ENCODE measurements around the gene GATAD2A.
"Not testable (repeated sequence)": the region's sequence is repeated elsewhere in the genome, so short reads cannot be mapped to it uniquely, and the experiment has no call there.

The GATAD2A gene

GRCh38 chr19:19446655-19447437 is 41.4 kb downstream of the GATAD2A start:
- H3K4me3 ChIP-seq (replicated peaks in 1 of 2; ENCODE audit: low read depth in 2 of 2, low read length in 2 of 2), result no peak overlapping the region
- DNase-seq (ENCODE audit: low read depth in 2 of 2), result no peak
- TF ChIP-seq, protein P1, sequence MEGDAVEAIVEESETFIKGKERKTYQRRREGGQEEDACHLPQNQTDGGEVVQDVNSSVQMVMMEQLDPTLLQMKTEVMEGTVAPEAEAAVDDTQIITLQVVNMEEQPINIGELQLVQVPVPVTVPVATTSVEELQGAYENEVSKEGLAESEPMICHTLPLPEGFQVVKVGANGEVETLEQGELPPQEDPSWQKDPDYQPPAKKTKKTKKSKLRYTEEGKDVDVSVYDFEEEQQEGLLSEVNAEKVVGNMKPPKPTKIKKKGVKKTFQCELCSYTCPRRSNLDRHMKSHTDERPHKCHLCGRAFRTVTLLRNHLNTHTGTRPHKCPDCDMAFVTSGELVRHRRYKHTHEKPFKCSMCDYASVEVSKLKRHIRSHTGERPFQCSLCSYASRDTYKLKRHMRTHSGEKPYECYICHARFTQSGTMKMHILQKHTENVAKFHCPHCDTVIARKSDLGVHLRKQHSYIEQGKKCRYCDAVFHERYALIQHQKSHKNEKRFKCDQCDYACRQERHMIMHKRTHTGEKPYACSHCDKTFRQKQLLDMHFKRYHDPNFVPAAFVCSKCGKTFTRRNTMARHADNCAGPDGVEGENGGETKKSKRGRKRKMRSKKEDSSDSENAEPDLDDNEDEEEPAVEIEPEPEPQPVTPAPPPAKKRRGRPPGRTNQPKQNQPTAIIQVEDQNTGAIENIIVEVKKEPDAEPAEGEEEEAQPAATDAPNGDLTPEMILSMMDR (IDR thresholded peaks at IDR 0.05; ENCODE audit: low read depth, low read length), result no peak

DNA sequence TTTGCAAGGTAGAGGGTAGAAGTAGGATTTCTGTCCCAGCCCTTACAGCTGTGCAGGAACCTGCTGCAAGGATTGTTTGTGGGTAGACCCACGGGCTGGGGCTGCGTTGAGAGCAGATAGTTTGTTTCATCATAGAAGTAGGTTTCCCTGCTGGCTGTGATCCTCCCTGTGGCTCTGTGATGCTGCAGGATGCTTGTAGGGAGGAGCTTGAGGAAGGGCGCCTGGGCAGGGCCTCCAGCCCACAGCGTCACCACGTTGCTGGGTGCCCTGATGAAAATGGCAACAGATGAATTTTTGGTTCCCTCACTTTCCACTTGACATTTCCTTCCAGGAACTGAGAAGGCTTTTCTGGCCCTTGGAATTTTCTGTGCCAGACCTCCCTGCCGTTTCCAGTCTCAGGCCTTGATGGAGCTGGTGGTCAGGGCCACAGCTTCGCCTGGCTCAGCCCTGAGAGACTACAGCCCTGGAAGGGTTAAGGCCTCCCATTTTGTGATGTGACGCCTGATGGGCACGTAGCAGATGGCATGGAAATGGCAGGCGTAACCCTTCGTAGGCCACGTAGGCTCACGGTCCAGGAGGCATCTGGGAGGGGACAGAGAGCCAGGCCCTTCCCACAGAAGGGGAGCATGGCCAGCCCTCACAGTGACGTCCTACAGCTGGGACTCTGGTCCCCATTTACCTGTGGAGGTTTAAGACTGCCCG is 42.2 kb downstream of the GATAD2A start:
- DNase-seq (ENCODE audit: low read depth in 2 of 2), result no peak
- TF ChIP-seq, protein P1 (IDR thresholded peaks at IDR 0.05; ENCODE audit: low read depth, low read length), result no peak
- no peak overlapping the region for H3K4me3 ChIP-seq (replicated peaks in 1 of 2; ENCODE audit: low read depth in 2 of 2, low read length in 2 of 2)

DNA sequence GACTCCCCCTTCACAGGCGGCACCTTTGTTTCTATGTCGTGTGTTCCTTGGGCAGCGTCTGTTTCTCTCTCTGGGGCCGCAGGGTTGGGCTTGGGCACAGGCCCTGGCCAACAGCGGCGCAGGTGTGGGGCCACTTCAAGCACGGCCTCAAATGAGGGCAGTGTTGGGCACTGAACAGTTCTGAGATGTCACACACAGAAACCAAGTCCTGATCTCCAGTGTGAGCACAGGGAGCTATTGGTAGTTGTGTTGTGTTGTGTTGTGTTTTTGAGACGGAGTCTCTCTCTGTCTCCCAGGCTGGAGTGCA is 42.7 kb downstream of the GATAD2A start:
- H3K4me3 ChIP-seq (replicated peaks in 1 of 2; ENCODE audit: low read depth in 2 of 2, low read length in 2 of 2), result no peak overlapping the region
- TF ChIP-seq, protein P1 (IDR thresholded peaks at IDR 0.05; ENCODE audit: low read depth, low read length), result no peak
- DNase-seq (ENCODE audit: low read depth in 2 of 2), result no peak

DNA sequence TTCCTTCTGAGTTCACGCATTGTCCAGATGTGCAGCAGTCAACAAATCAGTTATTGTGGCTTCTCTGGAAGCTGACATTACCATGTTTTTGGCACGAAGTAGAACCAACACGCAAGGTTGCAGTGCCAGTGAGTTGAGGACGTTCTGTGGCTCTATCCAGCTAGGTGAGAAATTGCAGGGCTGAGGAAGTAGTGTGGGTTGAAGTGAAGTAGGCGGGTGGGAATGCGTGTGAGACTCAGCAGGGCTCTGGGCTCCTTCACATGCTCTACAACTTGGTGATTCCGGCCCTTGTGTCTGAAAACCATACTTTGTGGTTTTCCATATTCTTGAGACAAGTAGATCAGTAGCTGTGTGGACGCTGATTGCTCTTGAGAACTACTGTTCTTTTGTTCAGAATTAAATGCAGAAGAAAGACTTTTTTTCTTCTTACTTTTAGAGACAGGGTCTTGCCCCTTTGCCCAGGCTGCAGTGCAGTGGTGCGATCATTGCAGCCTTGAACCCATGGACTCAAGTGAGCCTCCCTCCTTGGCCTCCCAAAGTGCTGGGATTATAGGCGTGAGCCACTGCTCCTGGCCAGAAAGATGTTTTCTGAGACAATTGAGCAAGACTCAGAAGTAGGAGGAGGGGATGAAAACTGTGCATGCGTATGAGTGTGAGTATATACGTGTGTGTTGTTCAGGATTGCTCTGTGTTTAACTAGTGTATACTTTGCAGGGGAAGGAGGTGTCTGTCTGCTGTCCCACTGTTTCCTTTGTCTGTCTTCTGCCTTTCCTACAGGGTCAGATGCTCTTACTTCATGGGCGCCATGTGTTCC is 46.2 kb downstream of the GATAD2A start:
- H3K4me3 ChIP-seq (replicated peaks in 1 of 2; ENCODE audit: low read depth in 2 of 2, low read length in 2 of 2), result no peak overlapping the region
- TF ChIP-seq, protein P1 (IDR thresholded peaks at IDR 0.05; ENCODE audit: low read depth, low read length), result no peak
- no peak for DNase-seq (ENCODE audit: low read depth in 2 of 2)

DNA sequence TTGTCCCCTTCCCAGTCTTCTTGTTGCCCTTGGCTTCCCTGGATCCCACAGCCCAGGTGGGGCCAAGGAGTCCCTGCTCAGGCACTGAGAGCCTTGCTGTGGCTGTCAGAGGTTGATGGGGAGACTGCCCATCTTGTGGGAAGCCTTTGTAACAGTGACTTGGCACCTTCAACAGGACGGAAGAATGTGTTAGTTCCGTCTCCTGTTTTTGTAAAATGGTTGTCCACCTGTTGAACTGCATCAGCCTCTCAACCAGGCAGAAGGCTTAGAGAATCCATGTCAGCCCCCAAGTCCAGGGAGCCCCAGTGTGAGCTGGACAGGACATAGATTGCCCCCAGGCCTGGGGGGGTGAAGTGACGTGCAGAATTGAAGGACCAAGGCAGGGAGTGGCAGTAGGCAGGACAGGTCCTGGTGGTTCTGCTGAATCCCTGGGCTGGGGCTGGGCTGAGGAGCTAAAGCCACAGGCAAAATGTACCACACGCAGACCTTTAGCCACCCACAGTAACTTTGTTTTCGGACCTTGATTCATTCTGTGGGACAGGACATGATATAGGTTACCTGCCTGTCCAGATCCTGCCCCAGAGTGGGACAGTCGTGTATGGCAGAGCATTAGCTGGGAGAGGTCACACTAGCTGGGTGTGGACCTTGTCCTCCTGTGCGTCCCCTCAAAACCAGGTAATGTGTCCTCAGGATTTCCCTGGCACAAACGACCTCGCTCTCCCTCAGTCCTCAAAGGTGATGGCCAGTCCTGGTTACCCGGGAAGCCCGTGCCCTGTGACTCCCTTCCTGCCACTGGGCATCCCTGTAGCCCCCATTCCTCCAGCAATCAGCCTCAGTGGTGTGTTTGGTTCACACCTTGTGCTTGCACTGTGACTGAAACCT is 47.0 kb downstream of the GATAD2A start:
- TF ChIP-seq, protein P1 (IDR thresholded peaks at IDR 0.05; ENCODE audit: low read depth, low read length), result no peak
- no peak for DNase-seq (ENCODE audit: low read depth in 2 of 2)
- H3K4me3 ChIP-seq (replicated peaks in 1 of 2; ENCODE audit: low read depth in 2 of 2, low read length in 2 of 2), result no peak overlapping the region

DNA sequence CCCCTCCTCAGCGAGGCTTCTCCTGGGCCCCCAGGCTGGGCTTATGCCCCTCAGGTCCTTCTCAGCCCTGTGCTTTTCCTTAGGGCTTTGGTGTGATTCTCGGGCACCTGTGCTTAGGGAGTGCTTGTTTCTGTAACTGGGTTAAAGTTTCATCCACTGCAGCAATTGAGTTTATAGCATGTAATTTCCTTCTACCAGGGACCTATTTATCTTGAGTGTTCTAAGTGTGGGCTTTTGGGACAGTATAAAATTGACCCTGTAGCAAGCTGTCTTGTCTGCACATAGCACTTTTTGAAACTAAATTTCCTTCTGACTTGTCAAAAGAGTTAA is 47.6 kb downstream of the GATAD2A start:
- no peak overlapping the region for H3K4me3 ChIP-seq (replicated peaks in 1 of 2; ENCODE audit: low read depth in 2 of 2, low read length in 2 of 2)
- DNase-seq (ENCODE audit: low read depth in 2 of 2), result no peak
- TF ChIP-seq, protein P1 (IDR thresholded peaks at IDR 0.05; ENCODE audit: low read depth, low read length), result no peak

DNA sequence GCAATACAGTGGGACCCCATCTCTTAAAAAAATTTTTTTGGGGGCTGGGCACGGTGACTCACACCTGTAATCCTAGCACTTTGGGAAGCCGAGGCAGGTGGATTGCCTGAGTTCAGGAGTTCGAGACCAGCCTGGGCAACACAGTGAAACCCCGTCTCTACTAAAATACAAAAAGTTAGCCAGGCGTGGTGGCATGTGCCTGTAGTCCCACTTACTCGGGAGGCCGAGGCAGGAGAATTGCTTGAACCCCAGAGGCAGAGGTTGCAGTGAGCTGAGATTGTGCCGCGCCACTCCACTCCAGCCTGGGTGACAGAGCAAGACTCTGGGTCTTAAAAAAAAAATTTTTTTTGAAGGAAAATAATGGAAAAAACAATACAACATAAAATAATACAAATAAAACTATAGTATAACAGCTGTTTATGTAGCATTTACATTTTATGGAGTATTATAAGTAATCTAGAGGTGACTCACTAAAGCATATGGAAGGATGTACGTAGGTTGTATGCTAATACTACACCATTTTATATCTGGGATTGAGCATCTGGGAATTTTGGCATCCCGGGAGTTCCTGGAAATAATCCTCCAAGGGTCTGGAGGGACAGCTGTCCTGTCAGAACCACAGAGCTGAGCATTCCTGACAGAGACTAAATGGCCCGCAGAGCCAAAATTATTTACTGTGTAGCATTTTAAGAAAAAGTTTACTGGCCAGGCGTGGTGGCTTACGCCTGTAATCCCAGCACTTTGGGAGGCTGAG is 49.9 kb downstream of the GATAD2A start:
- DNase-seq (ENCODE audit: low read depth in 2 of 2); H3K4me3 ChIP-seq (replicated peaks in 1 of 2; ENCODE audit: low read depth in 2 of 2, low read length in 2 of 2): not testable (repeated sequence)

All from cardiac fibroblast (primary cell).